Rectal smooth muscle tissue (tissue), 1 donor: ENCODE data around the gene DNER.

Experiments
- H3K27ac ChIP-seq: one replicate; pipeline ENCODE4 v1.7.0; 2013; ENCODE audit warnings: low read depth, low read length, inconsistent platforms
- H3K27me3 ChIP-seq: one replicate; pipeline ENCODE4 v1.7.0; 2013; ENCODE audit warnings: low read length; ENCODE audit not compliant: control insufficient read depth, insufficient read depth
- H3K36me3 ChIP-seq: one replicate; pipeline ENCODE4 v1.7.0; 2013; ENCODE audit warnings: low read length; ENCODE audit not compliant: control insufficient read depth, insufficient read depth
- H3K4me1 ChIP-seq: one replicate; pipeline ENCODE4 v1.7.0; 2013; ENCODE audit warnings: low read length; ENCODE audit not compliant: control insufficient read depth, insufficient read depth
- H3K4me3 ChIP-seq: one replicate; pipeline ENCODE4 v1.7.0; 2013; ENCODE audit warnings: low read length
- H3K9ac ChIP-seq: one replicate; pipeline ENCODE4 v1.7.0; 2013; ENCODE audit warnings: low read length

The DNER gene

DNA sequence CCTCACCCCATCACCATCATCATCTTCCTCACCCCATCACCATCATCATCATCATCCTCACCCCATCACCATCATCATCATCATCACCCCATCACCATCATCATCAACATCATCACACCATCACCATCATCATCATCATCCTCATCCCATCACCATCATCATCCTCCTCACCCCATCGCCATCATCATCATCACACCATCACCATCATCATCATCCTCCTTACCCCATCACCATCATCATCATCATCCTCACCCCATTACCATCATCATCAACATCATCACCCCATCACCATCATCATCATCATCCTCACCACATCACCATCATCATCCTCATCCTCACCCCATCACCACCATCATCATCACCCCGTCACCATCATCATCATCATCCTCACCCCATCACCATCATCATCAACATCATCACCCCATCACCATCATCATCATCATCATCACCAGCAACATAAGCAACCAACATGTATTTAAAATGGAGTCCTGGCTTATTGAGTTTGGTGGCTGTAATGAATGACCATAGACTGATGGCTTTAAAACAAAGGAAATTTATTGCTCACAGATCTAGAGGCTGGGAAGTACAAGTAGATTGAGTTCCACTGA lies 150.0 kb downstream of the DNER start:
- no peaks in the 10 kb centered on the region for H3K36me3 ChIP-seq
- H3K27ac ChIP-seq = no peak overlapping the region
- H3K9ac ChIP-seq = no peak overlapping the region
- H3K27me3 ChIP-seq = no peaks in the 10 kb centered on the region
- no peaks in the 10 kb centered on the region for H3K4me1 ChIP-seq
- H3K4me3 ChIP-seq = no peak overlapping the region

DNA sequence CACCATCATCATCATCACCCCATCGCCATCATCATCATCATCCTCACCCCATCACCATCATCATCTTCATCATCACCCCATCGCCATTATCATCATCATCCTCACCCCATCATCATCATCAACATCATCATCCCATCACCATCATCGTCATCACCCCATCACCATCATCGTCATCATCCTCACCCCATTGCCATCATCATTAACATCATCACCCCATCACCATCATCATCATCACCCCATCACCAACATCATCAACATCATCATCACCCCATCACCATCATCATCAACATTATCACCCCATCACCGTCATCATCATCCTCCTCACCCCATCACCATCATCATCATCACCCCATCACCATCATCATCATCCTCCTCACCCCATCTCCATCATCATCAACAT lies 151.0 kb downstream of the DNER start:
- H3K9ac ChIP-seq = no peak overlapping the region
- H3K27ac ChIP-seq = no peak overlapping the region
- no peaks in the 10 kb centered on the region for H3K36me3 ChIP-seq
- no peaks in the 10 kb centered on the region for H3K4me1 ChIP-seq
- no peak overlapping the region for H3K4me3 ChIP-seq
- no peaks in the 10 kb centered on the region for H3K27me3 ChIP-seq

DNA sequence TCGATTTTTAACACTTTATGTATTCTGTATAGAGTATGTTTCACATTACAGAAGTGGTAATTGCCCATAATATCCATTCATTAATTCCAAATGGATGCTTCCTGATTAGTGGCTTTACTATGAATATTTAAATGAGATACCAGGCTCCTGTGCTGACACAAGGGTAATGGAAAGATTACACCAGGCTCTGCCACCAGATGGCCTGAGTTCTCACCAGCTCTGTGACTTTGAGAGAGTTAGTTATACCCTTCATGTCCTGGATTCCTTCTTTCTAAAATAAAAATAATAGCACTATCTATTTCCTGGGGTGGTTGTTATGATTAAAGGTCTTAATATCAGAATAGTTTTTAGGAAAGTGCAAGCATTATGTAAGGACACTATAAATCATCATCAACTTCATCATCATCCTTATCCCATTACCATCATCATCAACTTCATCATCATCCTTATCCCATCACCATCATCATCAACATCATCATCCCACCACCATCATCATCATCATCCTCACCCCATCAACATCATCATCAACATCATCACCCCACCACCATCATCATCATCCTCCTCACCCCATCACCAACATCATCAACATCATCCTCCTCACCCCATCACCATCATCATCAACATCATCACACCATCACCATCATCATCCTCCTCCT lies 151.8 kb downstream of the DNER start:
- H3K27me3 ChIP-seq = no peaks in the 10 kb centered on the region
- no peak overlapping the region for H3K9ac ChIP-seq
- no peak overlapping the region for H3K4me3 ChIP-seq
- no peak overlapping the region for H3K27ac ChIP-seq
- H3K36me3 ChIP-seq = no peaks in the 10 kb centered on the region
- no peaks in the 10 kb centered on the region for H3K4me1 ChIP-seq

DNA sequence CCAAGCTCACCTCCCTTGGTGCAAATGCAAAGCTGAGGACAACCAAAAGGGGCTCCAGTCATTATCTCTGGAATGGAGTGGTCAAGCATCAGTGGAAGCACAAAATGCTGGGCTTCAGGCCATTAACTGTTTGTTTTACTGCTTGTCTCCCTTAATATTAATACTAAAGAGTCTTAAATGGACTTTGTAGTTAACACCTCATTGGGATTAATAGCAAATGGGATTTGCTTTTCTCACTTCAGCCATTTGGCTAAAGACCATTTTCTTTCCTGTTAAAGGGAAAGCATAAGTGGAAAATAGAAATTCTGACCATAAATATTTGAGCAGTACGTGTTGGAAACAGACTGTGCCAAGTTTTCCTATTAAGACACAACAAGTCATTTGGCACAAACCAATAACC lies 154.4 kb downstream of the DNER start:
- no peak overlapping the region for H3K27ac ChIP-seq
- no peak overlapping the region for H3K4me3 ChIP-seq
- no peaks in the 10 kb centered on the region for H3K36me3 ChIP-seq

DNA sequence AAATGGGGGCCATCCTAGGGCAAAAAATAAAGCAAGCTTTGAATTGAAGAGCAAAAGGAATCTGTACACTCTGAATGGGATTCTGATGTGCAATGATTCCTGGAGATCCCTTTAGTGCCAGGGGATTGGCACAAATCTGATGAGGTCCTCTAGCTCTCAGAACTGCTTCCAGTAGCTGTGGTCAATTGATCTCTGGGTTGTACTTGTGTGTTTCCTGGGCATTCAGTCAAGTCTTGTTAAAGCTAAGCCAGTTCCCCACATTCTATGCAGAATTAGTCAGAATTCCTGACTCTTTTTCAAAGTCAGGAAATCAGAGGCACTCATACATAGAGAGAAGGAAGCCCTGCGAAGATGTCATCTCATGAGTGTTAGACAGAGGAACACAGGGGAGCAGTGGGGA lies 161.3 kb downstream of the DNER start:
- Histone ChIP-seq H3K27me3 (no peaks in the 10 kb centered on the region), H3K9ac (no peak overlapping the region), H3K4me1 (no peaks in the 10 kb centered on the region), H3K4me3 (no peak overlapping the region), H3K36me3 (no peaks in the 10 kb centered on the region), H3K27ac (no peak overlapping the region)

More for the DNA sequence above, 154.4 kb downstream of the DNER start:
- H3K4me1 ChIP-seq = no peaks in the 10 kb centered on the region
- H3K9ac ChIP-seq = no peak overlapping the region
- no peaks in the 10 kb centered on the region for H3K27me3 ChIP-seq

DNA sequence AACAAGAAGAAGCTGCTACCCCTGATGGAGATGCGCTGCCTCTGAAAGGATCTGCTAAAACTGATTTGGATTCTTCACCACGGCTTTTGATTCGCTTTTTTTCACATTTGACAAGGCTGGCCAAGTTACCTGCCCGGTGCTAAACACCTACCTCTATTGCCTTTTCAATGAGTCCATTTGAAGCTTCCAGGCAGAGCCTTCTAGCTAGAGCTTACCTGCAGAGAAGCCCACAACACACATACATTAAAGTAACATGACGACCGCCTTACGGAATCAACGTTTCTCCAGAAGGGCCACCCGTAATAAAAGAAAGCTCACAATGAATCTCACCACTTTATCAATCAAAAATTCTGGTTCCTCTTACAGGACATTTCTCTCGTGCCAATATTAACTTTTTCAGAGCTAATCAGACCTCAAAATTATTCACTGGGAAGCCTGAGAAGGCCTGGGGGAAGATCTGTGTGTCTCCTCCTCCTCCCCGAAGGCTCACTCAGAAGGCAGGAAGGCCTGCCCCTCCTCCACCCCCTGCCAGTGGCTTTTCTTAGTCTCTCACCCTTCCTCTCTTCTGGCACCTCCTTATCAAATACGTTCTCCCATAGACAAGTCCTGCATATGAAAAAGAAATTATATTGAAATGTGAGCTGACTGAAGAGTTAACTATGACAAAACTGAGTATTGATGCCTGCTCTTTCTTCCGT lies 171.0 kb downstream of the DNER start:
- Histone ChIP-seq H3K36me3 (no peaks in the 10 kb centered on the region), H3K9ac (no peak overlapping the region), H3K4me1 (no peaks in the 10 kb centered on the region), H3K27ac (no peak overlapping the region), H3K4me3 (no peak overlapping the region), H3K27me3 (no peaks in the 10 kb centered on the region)

DNA sequence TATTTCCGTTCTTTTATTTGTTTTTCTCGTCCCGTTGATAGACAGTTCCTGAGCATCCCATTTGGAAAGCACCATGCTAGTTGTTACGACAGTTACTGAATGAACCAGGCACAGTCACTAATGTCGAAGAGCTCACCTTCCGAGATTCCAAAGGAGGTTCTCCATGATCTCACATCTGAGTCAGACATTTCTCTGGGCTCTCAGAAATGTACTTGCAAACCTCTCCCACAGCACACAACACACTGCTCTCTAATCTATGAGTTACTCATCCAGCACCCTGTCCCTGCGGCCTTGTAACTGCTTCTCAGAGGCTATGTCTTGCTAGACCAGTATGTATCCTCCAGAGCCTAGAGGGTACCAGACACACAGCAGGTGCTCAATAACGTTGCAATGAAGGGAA lies 174.7 kb downstream of the DNER start:
- Histone ChIP-seq H3K4me1 (no peaks in the 10 kb centered on the region), H3K36me3 (no peaks in the 10 kb centered on the region), H3K27me3 (no peaks in the 10 kb centered on the region), H3K4me3 (no peak overlapping the region), H3K27ac (no peak overlapping the region), H3K9ac (no peak overlapping the region)

DNA sequence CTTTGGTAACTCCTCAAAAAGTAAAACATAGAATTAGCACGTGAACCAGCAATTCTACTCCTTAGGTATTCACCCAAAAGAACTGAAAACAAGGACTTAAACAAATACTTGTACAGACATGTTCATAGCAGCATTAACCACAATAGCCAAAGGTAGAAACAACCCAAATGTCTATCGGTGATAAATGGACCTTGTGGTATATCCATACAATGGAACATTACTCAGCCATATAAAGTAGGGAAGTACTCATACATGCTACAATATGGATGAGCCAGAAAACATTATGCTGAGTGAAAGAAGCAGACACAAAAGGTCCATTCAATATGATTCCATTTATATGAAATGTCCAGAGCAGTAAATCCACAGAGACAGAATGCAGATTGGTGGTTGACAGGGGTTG lies 182.8 kb downstream of the DNER start:
- Histone ChIP-seq H3K4me3 (no peak overlapping the region), H3K4me1 (no peaks in the 10 kb centered on the region)

DNA sequence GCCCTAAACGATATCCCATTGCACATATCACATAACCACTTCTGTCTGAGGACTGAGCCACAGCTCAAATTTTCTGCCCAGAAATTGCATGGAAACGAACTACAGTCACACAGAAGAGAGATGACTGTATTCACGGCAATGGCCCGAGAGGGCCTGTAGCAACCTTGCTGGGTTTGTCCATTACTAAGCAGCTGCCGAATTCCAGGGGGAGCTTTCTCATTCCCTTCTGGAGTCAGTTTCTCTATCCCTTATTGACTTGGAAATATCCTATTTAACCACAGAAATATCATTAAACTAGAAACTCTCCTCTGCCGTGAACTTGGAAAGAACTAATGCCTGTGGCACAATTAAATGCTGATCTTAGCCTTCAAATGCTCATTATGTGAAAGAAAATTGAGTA lies 183.9 kb downstream of the DNER start:
- Histone ChIP-seq H3K4me3 (no peak overlapping the region), H3K4me1 (no peaks in the 10 kb centered on the region), H3K27ac (no peak overlapping the region), H3K9ac (no peak overlapping the region), H3K27me3 (no peaks in the 10 kb centered on the region), H3K36me3 (no peaks in the 10 kb centered on the region)

More for the DNA sequence above, 182.8 kb downstream of the DNER start:
- H3K27ac ChIP-seq = no peak overlapping the region
- no peaks in the 10 kb centered on the region for H3K27me3 ChIP-seq
- no peaks in the 10 kb centered on the region for H3K36me3 ChIP-seq
- H3K9ac ChIP-seq = no peak overlapping the region

DNA sequence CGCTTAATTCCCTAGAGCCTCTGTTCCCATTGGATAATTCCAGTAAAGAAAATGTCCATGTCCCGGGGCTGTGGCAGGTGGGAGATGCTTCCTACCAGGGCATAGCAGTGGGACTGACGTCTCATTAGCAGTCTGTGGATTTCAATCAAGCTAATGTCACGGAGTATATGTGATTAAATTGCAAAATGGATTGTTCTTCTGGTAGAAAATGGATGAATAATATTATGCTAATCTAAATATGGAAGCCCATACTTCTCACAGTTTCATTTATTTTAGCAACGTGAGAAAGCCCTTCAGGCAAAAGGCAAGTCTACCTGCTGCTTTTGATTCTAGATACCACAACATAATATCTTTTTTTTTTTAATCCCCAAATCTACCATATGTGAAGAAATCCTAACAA lies 185.5 kb downstream of the DNER start:
- H3K27me3 ChIP-seq = no peaks in the 10 kb centered on the region
- H3K4me3 ChIP-seq = no peak overlapping the region

DNA sequence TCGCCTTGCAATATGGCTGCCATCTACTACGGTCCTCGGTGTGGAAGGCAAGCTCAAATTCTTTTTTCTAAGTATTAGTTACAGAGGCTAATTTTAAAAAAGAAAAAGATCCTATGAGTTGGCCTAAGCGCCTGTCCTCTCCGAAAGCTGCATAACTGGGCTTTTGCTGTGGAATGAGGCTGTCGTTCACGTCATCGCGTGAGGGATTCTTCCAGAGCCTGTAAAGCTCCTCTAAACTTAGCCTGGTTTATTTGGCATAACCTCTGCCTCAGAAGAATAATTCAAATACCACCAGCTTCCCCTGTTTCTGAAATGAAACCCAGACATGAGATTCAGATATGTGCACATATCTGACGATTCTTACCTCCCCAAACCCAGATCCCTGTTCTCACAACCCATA lies 187.4 kb downstream of the DNER start:
- no peak overlapping the region for H3K9ac ChIP-seq
- no peaks in the 10 kb centered on the region for H3K4me1 ChIP-seq
- no peak overlapping the region for H3K27ac ChIP-seq
- H3K4me3 ChIP-seq = no peak overlapping the region
- H3K27me3 ChIP-seq = no peaks in the 10 kb centered on the region
- no peaks in the 10 kb centered on the region for H3K36me3 ChIP-seq

More for the DNA sequence above, 185.5 kb downstream of the DNER start:
- Histone ChIP-seq H3K27ac (no peak overlapping the region), H3K9ac (no peak overlapping the region), H3K4me1 (no peaks in the 10 kb centered on the region), H3K36me3 (no peaks in the 10 kb centered on the region)

DNA sequence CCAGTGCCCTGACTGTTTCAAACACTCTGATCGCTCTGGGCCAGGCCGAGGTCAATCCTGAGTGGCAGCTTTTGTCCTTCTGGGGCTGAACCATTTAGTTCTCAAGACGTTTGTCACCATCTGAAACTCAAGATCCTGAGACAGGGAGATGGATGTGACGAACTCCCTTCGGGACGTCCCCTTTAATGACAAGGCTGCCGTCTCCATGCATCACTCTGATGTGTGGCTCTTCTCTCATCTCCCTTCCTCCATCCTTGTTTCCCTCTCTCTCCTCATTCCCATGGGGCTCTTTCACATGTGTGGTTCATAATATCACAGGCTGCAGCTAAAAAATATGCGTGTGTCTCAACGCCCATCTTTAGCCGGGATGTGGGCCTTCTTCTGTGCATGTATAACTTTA lies 189.6 kb downstream of the DNER start:
- H3K9ac ChIP-seq = no peak overlapping the region
- H3K36me3 ChIP-seq = no peaks in the 10 kb centered on the region
- no peak overlapping the region for H3K4me3 ChIP-seq
- H3K4me1 ChIP-seq = no peaks in the 10 kb centered on the region
- no peaks in the 10 kb centered on the region for H3K27me3 ChIP-seq
- no peak overlapping the region for H3K27ac ChIP-seq

DNA sequence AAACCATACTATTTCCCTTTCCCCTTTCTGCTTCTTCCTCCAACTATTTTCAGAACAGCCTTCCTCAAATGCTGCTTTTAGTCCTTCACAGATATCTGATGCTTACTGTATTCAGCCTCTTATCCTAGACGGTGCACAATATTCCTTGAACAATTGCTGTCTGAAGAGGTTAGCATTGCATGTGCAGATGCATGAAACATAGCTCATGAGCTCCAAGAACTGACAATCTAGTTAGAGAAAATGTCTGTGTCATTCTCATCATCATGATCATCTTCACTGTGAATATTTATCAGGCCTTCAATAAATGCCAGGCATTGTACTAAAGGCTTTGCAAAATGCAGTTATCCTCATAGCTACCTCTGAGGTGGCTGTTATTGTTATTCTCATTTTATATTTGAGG lies 190.7 kb downstream of the DNER start:
- Histone ChIP-seq H3K4me3 (no peak overlapping the region), H3K9ac (no peak overlapping the region), H3K27me3 (no peaks in the 10 kb centered on the region), H3K27ac (no peak overlapping the region), H3K36me3 (no peaks in the 10 kb centered on the region), H3K4me1 (no peaks in the 10 kb centered on the region)
